GM12872 (cell line): Measurements from ENCODE around the gene LSAMP.

Experiments used
- TF ChIP-seq, protein P1 (sequence below): IDR thresholded peaks from 3 replicates; pipeline ENCODE4 v1.5.1; 2011; ENCODE audit warnings: low read depth, mild to moderate bottlenecking, low read length, moderate library complexity; ENCODE audit not compliant: insufficient read depth

The LSAMP gene

DNA sequence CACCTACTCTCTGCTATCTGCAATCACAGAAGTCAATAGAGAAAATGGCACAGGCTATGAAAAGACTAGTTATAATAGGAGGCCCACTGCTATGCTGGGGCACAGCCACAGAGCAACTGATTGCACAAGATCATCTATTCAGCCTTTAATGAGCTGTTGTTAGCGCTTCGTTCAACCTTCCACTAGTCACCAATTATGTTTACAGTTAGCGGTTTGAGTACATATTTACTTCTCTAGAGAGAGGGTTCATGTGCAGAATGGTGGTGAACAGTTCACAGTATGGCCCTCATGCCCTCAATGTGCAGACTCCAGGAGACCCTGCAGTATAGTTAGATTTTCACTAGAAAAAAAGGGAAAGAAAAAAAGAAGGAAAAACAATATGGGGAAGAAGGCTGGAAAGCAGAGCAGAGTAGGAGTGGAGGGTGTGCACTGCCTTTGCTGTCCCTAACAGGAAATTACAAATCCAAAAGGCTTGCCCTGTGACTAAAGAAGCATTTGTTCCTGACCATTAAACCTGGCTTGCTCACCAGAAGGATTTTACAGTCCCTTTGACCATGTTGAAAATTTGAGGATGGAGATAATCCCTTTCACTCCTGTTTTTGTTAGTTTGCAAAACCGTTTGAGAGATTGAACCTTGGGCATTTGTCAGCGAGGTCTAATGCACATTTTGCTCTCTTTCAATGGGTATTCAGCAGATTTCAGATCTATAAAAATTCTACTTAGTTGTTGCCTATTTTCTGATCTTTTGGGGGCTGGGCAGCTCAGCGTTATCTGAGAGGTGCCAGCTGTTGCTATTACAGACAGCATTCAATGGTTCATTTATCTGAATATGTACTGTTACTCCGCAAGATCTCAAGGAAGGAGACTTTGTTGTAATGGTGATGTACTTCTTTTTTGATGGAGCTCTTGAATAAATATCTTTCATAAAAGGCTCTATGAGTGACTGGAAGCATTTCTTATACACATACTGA lies 296.1 kb downstream of the LSAMP start:
- TF ChIP-seq, protein P1, sequence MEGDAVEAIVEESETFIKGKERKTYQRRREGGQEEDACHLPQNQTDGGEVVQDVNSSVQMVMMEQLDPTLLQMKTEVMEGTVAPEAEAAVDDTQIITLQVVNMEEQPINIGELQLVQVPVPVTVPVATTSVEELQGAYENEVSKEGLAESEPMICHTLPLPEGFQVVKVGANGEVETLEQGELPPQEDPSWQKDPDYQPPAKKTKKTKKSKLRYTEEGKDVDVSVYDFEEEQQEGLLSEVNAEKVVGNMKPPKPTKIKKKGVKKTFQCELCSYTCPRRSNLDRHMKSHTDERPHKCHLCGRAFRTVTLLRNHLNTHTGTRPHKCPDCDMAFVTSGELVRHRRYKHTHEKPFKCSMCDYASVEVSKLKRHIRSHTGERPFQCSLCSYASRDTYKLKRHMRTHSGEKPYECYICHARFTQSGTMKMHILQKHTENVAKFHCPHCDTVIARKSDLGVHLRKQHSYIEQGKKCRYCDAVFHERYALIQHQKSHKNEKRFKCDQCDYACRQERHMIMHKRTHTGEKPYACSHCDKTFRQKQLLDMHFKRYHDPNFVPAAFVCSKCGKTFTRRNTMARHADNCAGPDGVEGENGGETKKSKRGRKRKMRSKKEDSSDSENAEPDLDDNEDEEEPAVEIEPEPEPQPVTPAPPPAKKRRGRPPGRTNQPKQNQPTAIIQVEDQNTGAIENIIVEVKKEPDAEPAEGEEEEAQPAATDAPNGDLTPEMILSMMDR: no peak

DNA sequence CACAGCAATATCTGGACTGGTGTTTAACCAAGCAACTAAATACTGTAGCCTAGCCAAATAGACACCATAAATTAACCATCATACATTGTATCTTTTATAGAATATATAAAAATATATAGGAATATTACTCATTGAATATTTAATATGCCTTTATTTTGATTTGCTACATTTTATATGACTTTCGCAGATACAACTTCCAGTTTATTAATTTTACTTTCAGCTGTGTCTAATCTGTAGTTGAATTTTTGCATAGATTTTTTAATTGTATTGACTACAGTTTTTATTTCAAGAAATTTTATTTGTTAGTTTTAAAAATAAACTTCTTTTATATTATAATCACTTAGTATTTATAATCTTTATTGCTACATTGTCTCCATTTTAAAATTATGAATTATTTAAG lies 299.7 kb downstream of the LSAMP start:
- TF ChIP-seq, protein P1: no peak

DNA sequence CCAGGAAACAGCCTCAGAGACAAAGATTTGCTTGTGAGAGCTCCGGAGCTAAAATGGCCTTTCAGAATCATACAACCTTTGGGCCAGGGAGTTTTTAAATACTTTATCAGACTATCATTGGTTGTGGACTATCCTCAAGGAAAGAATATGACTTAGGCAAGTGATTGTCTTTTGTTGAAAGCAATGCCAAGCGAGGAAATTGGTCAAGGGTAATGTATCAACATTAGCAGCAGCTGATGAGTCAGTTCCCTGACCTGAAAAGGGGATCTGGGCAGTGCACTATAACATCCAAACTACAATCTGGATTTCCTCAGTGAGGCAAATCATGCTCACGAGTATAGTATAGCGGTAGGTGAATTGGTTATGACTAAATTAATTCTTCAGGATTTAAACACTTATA lies 303.6 kb downstream of the LSAMP start:
- TF ChIP-seq, protein P1: no peak

DNA sequence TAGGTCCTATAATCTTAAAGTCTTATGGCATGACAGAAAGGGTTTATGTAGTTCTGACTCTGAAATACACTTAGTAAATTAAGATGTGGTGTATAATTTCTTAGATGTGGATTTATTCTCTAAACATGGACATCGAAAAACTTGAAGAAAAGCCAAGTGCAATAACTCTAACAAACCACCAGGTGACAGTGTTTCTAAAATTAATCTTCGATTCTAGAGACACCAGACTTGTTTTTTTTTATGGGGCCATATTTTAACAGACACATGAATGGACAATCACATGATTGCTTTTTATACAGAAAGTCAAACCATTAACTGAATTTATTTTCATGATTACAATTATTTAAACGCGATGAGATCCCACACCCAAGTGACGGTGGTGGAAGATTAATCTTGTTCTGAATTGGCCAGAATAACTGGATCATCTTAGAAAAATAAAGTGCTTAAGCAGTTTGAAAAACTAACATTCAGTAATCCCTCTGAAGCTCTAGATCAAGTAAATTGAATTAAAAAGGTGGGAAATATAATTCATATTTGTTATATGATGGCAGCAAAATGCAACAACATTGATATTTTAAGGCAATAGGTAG lies 305.1 kb downstream of the LSAMP start:
- TF ChIP-seq, protein P1: peak; percentile 77

DNA sequence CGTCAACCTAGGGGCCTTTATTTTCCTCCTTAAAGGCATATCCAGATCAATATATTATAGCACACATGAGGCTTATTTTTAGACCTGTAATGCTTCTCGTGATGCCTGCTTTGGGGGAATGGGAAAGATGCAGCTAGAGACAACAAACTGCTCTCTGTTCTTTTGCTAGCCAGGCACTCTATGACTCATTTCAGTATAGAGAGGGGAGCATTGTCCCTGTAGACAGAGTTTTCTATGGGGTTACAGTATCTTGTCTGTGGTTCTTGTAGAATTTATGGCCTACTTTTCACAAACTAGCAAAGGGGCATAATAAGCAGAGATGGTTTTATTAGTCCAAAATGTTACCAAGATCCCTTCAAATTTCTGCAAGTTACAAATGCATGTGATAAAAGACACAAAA lies 305.6 kb downstream of the LSAMP start:
- TF ChIP-seq, protein P1: no peak

DNA sequence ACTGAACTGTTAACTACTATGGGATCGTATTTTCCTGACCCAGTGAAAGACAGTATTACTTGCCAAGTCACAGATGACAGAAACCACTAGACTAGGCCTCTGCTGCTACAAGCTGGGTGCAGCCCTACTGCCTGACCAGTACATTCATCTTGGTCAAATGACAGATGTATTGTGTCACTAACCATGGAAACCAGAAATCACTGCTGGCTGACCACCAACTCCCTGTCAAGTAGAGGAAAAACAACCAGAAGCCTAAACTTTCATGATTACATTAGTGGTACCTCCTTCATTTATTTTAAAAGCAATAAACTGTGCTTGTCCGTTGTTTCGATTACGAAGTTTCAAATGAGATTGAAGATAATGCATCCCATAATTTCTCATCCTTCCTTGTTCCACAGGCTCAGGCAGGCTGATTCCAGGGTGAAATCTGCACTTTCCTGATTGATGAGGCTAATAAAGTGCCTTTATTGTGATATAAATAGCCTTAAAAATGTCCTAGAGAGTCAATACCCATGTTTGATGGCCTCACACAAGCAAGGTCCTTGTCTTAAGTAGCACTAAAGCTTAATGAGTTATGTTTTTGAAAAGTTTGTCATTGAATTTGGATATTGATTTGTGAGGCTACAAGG lies 309.7 kb downstream of the LSAMP start:
- TF ChIP-seq, protein P1: no peak
